Measurements from ENCODE around the gene CD300LG.
"Not testable (repeated sequence)": the region's sequence is repeated elsewhere in the genome, so short reads cannot be mapped to it uniquely, and the experiment has no call there.

Gene CD300LG

GRCh38 chr17:43888548-43888947 lies 41.6 kb downstream of the CD300LG start:
- no peak overlapping the region for H3K4me3 ChIP-seq (ENCODE audit: low read depth, low read length)
- TF ChIP-seq, protein P1, sequence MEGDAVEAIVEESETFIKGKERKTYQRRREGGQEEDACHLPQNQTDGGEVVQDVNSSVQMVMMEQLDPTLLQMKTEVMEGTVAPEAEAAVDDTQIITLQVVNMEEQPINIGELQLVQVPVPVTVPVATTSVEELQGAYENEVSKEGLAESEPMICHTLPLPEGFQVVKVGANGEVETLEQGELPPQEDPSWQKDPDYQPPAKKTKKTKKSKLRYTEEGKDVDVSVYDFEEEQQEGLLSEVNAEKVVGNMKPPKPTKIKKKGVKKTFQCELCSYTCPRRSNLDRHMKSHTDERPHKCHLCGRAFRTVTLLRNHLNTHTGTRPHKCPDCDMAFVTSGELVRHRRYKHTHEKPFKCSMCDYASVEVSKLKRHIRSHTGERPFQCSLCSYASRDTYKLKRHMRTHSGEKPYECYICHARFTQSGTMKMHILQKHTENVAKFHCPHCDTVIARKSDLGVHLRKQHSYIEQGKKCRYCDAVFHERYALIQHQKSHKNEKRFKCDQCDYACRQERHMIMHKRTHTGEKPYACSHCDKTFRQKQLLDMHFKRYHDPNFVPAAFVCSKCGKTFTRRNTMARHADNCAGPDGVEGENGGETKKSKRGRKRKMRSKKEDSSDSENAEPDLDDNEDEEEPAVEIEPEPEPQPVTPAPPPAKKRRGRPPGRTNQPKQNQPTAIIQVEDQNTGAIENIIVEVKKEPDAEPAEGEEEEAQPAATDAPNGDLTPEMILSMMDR (IDR thresholded peaks at IDR 0.05; ENCODE audit: low read depth, low read length, missing control alignments): no peak
- no peak for DNase-seq (ENCODE audit: low read depth)

DNA sequence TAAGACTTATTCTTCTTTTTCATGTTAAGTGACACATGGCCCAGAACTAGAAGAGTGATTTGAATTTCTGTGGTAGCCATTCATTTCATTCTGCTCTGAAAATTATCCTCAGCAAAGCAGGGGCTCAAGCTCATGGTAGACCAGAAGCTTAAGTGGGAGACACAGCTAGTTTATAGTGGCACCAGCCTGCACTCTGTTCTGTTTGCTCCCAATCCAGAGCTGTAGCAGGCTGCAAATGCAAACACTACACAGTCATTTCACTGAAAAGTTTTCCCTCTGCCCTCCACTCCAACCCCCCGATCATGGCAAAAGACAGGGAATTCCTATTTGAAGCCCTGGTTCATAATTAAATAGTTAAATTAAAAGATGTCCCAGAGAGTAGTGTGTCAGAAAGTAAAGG lies 43.3 kb downstream of the CD300LG start:
- TF ChIP-seq, protein P1 (IDR thresholded peaks at IDR 0.05; ENCODE audit: low read depth, low read length, missing control alignments): no peak
- no peak for DNase-seq (ENCODE audit: low read depth)
- no peak overlapping the region for H3K4me3 ChIP-seq (ENCODE audit: low read depth, low read length)

GRCh38 chr17:43891851-43892646 lies 45.1 kb downstream of the CD300LG start:
- DNase-seq (ENCODE audit: low read depth): no peak
- H3K4me3 ChIP-seq (ENCODE audit: low read depth, low read length): no peak overlapping the region
- TF ChIP-seq, protein P1 (IDR thresholded peaks at IDR 0.05; ENCODE audit: low read depth, low read length, missing control alignments): no peak

- no peak overlapping the region for H3K4me3 ChIP-seq (ENCODE audit: low read depth, low read length)
- no peak for DNase-seq (ENCODE audit: low read depth)
- TF ChIP-seq, protein P1 (IDR thresholded peaks at IDR 0.05; ENCODE audit: low read depth, low read length, missing control alignments): no peak
These were observed 45.6 kb downstream of the CD300LG start for GRCh38 chr17:43892647-43892952.

- DNase-seq (ENCODE audit: low read depth); H3K4me3 ChIP-seq (ENCODE audit: low read depth, low read length): not testable (repeated sequence)
These were observed 47.5 kb downstream of the CD300LG start for GRCh38 chr17:43894494-43894893.

DNA sequence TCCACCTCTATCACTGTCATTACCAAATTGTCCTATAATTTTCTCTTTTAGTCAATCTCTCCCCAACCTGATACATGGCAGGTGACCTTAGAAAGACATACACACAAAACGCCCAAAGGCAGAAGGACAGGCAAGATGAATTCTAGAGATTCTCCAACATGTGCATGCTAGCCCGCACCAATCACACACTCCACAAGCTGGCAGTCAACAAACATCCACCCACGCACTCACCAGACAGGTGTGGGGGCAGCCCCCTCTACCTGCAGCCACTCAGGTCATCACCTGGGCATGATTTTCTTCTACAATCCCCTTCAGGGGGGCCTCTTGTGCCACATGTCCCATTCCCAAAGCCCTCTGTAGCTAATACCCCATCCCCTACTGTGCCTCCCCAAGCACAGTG lies 50.9 kb downstream of the CD300LG start:
- DNase-seq (ENCODE audit: low read depth): no peak
- TF ChIP-seq, protein P1 (IDR thresholded peaks at IDR 0.05; ENCODE audit: low read depth, low read length, missing control alignments): no peak
- H3K4me3 ChIP-seq (ENCODE audit: low read depth, low read length): no peak overlapping the region

- no peak overlapping the region for H3K4me3 ChIP-seq (ENCODE audit: low read depth, low read length)
- DNase-seq (ENCODE audit: low read depth): no peak
- TF ChIP-seq, protein P1 (IDR thresholded peaks at IDR 0.05; ENCODE audit: low read depth, low read length, missing control alignments): no peak
These were observed 51.5 kb downstream of the CD300LG start for GRCh38 chr17:43898446-43898845.

Measured in GM12864 (cell line).